Heart right ventricle (tissue), 16 donors: ENCODE results near the gene FAXC. TPM values are rescaled to one million over a fixed set of nuclear protein-coding genes. Genes with fewer than 3 reads are reported as not detected.

Experiments
- ATAC-seq, 8 donors: fragments of 200-7000 bp; cut with Tn5 transposase; one replicate each; pipeline ENCODE4 v1.9.1; 2020; ENCODE audit warnings: mild to moderate bottlenecking in 8 of 8, moderate library complexity in 8 of 8, moderate number of reproducible peaks in 1 of 8
- DNase-seq, 2 donors: peaks; one replicate each; pipeline ENCODE4 v3.0.0-alpha.2; 2020
- H3K27ac ChIP-seq, 10 donors: fragments of 200-600 bp; sonication (generic) in 2 of 10; one replicate each; pipeline versions ENCODE4 v1.5.0 to v1.8.0; 2020 to 2022; ENCODE audit warnings: mild to moderate bottlenecking in 3 of 10
- H3K27me3 ChIP-seq, 7 donors: fragments of 200-600 bp; one replicate each; pipeline ENCODE4 v1.8.0; 2021 to 2022; ENCODE audit warnings: mild to moderate bottlenecking in 2 of 7
- H3K36me3 ChIP-seq, 9 donors: fragments of 200-600 bp; sonication (generic) in 1 of 9; one replicate each; pipeline versions ENCODE4 v1.5.0 to v1.8.0; 2020 to 2022; ENCODE audit warnings: mild to moderate bottlenecking in 2 of 9
- H3K4me1 ChIP-seq, 9 donors: fragments of 200-600 bp; sonication (generic) in 1 of 9; one replicate each; pipeline versions ENCODE4 v1.5.0 to v1.8.0; 2020 to 2022; ENCODE audit warnings: mild to moderate bottlenecking in 4 of 9
- H3K4me3 ChIP-seq, 10 donors: fragments of 200-600 bp; sonication (generic) in 2 of 10; one replicate each; pipeline versions ENCODE4 v1.5.0 to v1.8.0; 2020 to 2022; ENCODE audit warnings: mild to moderate bottlenecking in 7 of 10, moderate library complexity in 2 of 10
- H3K9me3 ChIP-seq, 11 donors: fragments of 200-600 bp in 10 of 11; sonication (generic) in 2 of 11; one replicate each; pipeline versions ENCODE4 v1.5.0 to v1.8.0; 2013 to 2022; ENCODE audit warnings: mild to moderate bottlenecking in 2 of 11, control low read depth in 1 of 11, moderate library complexity in 1 of 11
- CTCF ChIP-seq, 9 donors: fragments of 200-600 bp; sonication (generic) in 2 of 9; IDR thresholded peaks; one replicate each; pipeline versions ENCODE4 v1.5.0 to v1.8.0; 2021 to 2022; ENCODE audit warnings: antibody characterized with exemption in 9 of 9, mild to moderate bottlenecking in 5 of 9, moderate library complexity in 1 of 9
- WGBS, 2 donors: extraction: QIAGEN DNeasy Blood & Tissue Kit; methylation state at CpG; one replicate each; pipeline ENCODE4 v1.1.7; 2013; ENCODE audit warnings: inconsistent platforms in 1 of 2; 5-methylcytosine and 5-hydroxymethylcytosine counted together
- intact Hi-C, 10 donors: fragments of 100-400 bp; cut with DNase I; formaldehyde crosslinking; loops; one replicate each; pipeline versions ENCODE4 v1.11.1 to v1.14.2; 2022
- polyA plus RNA-seq, 2 donors: library from polyadenylated mRNA; stranded (reverse); fragments of 200-250 nt; gene quantifications; one replicate each; pipeline ENCODE4 v1.2.3, GENCODE V29; 2013
- total RNA-seq, 10 donors: library from RNA; stranded (reverse); fragmentation: NEBNext Ultra II Directional in 3 of 10; extraction: Animal tissue kit (Norgen Biotek cat#: 25700) in 3 of 10; gene quantifications; one replicate each; pipeline versions ENCODE4 v1.2.1 to v1.2.4, GENCODE V29; 2021 to 2023
- donor health status: Arrhythmogenic right ventricular cardiomyopathy.
- donor health status: ischemic (EF 13 %, LVEDD 7.1; RV severe dilation, severe dysfunction).
- donor health status: healthy with polysubstance abuse.
- donor health status: DM: no; HTN: yes; CAD: no.
- donor health status: DM: no; HTN: no; CAD: no.
- donor health status: ischemic (EF 25% LVEDD 6.9; RV normal size, moderate dysfunction).
- donor health status: ischemic (EF 25% LVEDD 5.7; RV mildly dilated, moderate dysfunction).
- donor health status: healthy.
- donor health status: DM: yes; HTN: yes; CAD: no.
- donor health status: Ischemic cardiomyopathy.
- donor health status: ischemic (EF 35%, LVEDD 5.7; RV mildly dilated, moderate dysfunction).
- donor health status: nonischemic (EF 11% LVEDD 7.7; RV severe dilation, severe dysfunction).
- donor health status: DM: yes; HTN: yes; CAD: no.
- donor health status: PGD.
- donor health status: ischemic (EF 29% LVEDD 5.4; RV normal size, mild dysfunction).
- donor health status: nonischemic (EF 23%, LVEDD 6.1; RV moderate dilation, normal function).

The FAXC gene
- total and polyA plus RNA-seq, 12 donors: 0.07 to 1.3 (median 0.36) TPM; not detected in 5

GRCh38 chr6:99369533-99369932 lies 20.1 kb upstream of the FAXC start:
- no peaks in the 10 kb centered on the region for H3K4me1 ChIP-seq
- intact Hi-C loops: no loop called here
- no peak for DNase-seq
- ATAC-seq: no peak
- peaks cover 0 to 26% (median 0%) of the 10 kb centered on the region in 9 donors for H3K36me3 ChIP-seq
- H3K27me3 ChIP-seq: no peaks in the 10 kb centered on the region
- no peak overlapping the region for H3K4me3 ChIP-seq
- TF ChIP-seq CTCF (IDR thresholded peaks at IDR 0.05): no peak
- H3K9me3 ChIP-seq: no peaks in the 10 kb centered on the region
- H3K27ac ChIP-seq: no peak overlapping the region

GRCh38 chr6:99366852-99367251 lies 17.4 kb upstream of the FAXC start:
- Histone ChIP-seq H3K36me3 (peaks cover 0 to 23% (median 0%) of the 10 kb centered on the region in 9 donors), H3K27me3 (no peaks in the 10 kb centered on the region), H3K27ac (no peak overlapping the region), H3K4me3 (no peak overlapping the region), H3K4me1 (no peaks in the 10 kb centered on the region), H3K9me3 (no peaks in the 10 kb centered on the region)
- no peak for ATAC-seq
- no peak for DNase-seq
- TF ChIP-seq CTCF (IDR thresholded peaks at IDR 0.05): no peak
- intact Hi-C loops: no loop called here
- WGBS, 2 donors: 95% methylated on average over 2 of the region's 2 CpGs

- H3K27ac ChIP-seq: no peak overlapping the region
- H3K4me3 ChIP-seq: no peak overlapping the region
- H3K27me3 ChIP-seq: peaks cover 0 to 16% (median 4%) of the 10 kb centered on the region in 7 donors
- H3K36me3 ChIP-seq: peaks cover 0 to 4% (median 0%) of the 10 kb centered on the region in 9 donors
- no peaks in the 10 kb centered on the region for H3K4me1 ChIP-seq
- intact Hi-C loops: no loop called here
- DNase-seq (no peak), ATAC-seq (no peak)
- no peaks in the 10 kb centered on the region for H3K9me3 ChIP-seq
- WGBS, 2 donors: 88 to 95% methylated on average over 5 of the region's 5 CpGs
- TF ChIP-seq CTCF (IDR thresholded peaks at IDR 0.05): no peak
Measured at GRCh38 chr6:99364026-99364425, 14.6 kb upstream of the FAXC start.

- no peak for ATAC-seq
- no peaks in the 10 kb centered on the region for H3K36me3 ChIP-seq
- DNase-seq: no peak
- no peaks in the 10 kb centered on the region for H3K4me1 ChIP-seq
- no peak overlapping the region for H3K27ac ChIP-seq
- 94% methylated on average over 1 of the region's 1 CpG for WGBS, 2 donors
- peaks cover 0 to 16% (median 4%) of the 10 kb centered on the region in 7 donors for H3K27me3 ChIP-seq
- H3K9me3 ChIP-seq: no peaks in the 10 kb centered on the region
- no peak overlapping the region for H3K4me3 ChIP-seq
- no peak for TF ChIP-seq CTCF (IDR thresholded peaks at IDR 0.05)
- intact Hi-C loops: no loop called here
Measured at GRCh38 chr6:99362678-99363268, 13.3 kb upstream of the FAXC start.
